HG03575 (cell line): Measurements from ENCODE around the gene PRUNE2.
"Not testable (repeated sequence)": the region's sequence is repeated elsewhere in the genome, so short reads cannot be mapped to it uniquely, and the experiment has no call there.

Experiments
- ATAC-seq: cut with Tn5 transposase; IDR thresholded peaks from one replicate; pipeline ENCODE4 v1.9.1; 2021; ENCODE audit not compliant: unreplicated experiment, insufficient number of reproducible peaks, low FRiP score; ENCODE audit errors: extremely low read depth

The PRUNE2 gene

DNA sequence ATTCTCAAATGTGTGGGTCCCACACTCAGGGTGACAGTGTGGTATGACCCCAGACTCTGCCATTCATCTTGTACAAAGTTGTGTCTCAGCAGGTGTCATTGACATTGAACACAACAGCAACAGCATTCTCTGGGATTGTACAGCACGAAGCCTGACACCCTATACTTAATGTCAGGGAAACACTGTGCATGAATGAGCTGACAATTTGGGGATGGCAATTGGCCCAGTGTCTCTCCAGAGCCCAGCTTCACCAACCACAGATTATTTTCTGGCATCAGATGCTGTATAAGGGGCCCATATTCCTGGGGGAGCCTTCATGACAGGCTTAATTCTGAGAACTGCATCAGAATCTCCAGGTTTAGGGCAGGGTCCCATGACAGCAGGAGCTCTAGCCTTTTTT lies 303.7 kb downstream of the PRUNE2 start:
- ATAC-seq = no peak

- ATAC-seq = no peak
Measured at GRCh38 chr9:76600007-76600615, 305.8 kb downstream of the PRUNE2 start.

GRCh38 chr9:76598981-76599380 lies 306.9 kb downstream of the PRUNE2 start:
- ATAC-seq = no peak

DNA sequence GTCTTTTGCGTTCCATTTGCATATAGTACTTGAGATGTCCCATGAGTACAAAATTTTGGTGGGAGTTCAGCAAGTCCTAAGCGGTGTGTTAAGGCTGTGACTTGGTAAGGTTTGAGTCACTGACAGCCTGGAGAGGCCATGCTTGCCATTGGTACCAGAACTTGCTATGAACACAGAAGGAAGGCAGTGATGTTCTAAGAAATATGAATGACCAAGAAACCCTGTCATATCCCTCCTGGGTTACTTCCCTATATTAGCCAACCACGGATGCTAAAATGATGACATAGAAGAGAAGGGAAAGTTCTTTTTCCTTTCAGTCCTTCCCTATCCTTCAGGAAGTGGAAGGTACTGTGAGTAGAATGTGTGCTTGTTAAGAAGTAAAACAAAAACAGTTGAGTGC lies 310.3 kb downstream of the PRUNE2 start:
- no peak for ATAC-seq

GRCh38 chr9:76594764-76595424 lies 311.0 kb downstream of the PRUNE2 start:
- no peak for ATAC-seq

DNA sequence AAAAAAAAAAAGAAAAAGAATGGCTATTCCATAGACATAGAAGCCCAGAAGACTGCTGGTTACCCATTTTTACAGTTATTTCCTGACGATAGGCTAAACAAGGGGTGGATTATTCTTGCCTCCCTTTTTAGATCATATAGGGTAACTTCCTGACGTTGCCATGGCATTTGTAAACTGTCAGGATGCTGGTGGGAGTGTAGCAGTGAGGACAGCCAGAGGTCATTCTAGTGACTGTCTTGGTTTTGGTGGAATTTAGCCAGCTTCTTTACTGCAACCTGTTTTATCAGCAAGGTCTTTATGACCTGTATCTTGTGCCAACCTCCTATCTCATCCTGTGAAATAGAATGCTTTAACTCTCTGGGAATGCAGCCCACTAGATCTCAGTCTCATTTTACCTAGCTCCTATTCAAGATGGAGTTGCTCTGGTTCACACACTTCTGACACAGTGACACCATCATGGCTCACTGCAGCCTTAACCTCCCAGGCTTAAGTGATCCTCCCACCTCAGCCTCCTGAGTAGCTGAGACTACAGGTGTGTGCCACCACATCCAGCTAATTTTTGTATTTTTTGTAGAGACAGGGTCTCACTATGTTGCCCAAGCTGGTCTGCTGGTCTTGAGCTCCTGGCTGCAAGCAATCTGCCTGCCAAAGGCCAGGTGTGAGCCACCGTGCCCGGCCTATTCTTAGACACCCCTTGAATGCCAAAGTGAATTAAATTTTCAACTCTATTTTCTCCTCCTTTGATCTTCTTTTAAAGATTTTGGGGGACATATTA lies 311.8 kb downstream of the PRUNE2 start:
- not testable (repeated sequence) for ATAC-seq

- ATAC-seq = no peak
Measured at GRCh38 chr9:76592974-76593347, 313.0 kb downstream of the PRUNE2 start.

GRCh38 chr9:76592091-76592973 lies 313.6 kb downstream of the PRUNE2 start:
- ATAC-seq = no peak

DNA sequence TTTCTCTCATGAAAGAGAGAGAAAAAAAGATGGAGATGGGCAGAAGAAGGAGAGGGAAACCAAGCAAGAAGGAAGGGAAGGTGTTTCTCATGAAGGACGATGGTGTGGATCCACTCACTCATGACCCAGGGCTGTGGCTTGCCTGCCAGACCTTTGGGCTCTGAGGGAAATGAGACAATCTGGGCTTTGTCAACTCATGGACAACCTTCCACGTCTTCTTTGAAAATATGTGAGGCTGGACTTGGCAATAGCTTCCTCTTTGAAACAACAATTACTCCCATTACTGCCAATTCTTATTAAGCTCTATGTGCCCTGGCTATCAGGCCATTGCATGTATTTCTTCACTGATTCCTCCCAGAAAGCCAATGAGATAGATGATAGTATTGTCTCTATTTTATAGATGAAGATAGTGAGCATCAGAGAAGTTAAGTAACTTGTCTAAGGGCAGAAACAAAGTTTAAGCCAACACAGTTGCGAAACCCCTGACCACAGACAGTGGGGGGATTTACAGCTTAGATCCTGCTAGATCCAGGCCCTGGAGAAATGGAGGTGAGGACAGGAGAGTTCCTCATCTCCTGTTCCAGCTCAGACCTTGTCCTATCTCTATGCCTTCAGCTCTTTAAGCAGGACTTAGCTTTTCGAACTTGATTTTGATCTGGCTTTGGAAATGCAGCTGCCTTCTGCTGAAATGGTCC lies 314.5 kb downstream of the PRUNE2 start:
- no peak for ATAC-seq

DNA sequence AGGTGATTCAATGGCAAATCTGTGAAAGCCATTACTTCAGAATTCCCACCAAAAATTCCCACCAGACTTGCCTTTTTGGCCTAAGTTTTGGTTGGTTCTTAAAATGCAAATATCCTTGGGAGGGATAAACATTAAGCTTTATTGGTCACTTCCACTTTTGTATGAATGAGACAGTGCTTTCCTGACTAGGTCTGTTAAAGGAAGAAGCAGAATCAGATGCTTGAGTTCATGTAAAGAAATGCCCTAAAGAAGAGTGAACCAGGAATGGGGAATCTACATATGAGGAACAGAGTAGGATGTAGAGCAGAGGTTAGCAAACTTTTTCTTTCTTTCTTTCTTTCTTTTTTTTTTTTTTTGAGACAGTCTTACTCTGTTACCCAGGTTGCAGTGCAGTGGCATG lies 317.6 kb downstream of the PRUNE2 start:
- no peak for ATAC-seq

GRCh38 chr9:76586390-76587314 lies 319.3 kb downstream of the PRUNE2 start:
- ATAC-seq = no peak

DNA sequence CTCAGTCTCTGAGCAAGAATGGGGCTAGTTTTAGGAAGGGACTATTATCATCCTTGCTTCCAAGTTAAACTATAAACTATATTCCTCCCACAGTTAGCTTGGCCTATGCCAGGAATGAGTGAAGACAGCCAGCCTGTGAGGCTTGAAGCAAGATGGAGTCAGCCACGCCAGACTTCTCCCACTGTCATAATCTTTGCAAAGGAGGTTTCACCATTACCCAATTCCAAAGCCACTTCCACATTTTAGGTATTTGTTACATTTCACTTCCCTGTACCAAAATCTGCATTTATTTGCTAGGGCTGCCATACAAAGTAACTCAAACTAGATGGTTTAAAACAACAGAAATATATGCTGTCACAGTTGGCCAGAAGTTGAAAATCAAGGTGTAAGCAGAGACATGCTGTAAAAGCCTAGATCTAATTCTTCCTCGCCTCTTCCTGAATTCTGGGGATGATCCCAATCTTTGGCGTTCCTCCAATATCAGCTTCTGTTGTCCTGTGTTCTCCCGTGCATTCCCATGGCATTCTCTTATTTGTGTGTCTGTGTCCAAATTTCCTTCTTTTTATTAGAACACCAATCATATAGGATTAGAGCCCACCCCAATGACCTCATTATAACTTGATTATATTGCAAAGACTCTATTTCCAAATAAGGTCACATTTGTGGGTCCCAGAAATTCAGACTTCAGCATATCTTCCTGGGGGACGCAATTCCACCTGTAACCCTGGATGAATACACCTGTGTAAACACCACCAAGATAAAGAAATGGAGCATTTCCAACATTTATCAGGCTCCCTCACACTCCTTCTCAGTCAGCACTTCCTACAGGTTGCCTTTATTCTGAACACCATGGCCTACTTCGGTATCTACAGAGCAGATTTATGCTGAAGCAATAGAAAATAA lies 320.2 kb downstream of the PRUNE2 start:
- ATAC-seq = no peak

DNA sequence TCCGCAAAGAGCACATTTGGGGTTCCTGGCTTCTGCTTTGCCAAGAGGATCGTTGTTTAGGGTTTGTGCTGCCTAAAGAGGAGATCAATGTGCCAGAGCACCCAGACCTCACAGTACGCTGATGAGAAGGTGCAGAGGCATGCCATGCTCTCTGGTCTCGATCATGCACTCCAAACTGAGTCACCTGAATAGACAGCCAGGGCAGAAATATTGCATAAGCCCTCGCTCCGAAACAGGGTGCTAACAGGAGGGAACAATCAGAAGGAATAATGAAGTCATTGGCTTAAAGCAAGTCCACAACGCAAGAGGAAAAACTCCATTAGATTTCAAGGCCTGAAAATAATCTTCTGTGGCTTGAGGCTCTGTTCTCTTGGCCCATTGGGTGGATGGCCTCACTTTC lies 322.7 kb downstream of the PRUNE2 start:
- ATAC-seq = no peak

GRCh38 chr9:76581731-76582130 lies 324.2 kb downstream of the PRUNE2 start:
- ATAC-seq = no peak

GRCh38 chr9:76580820-76581219 lies 325.1 kb downstream of the PRUNE2 start:
- no peak for ATAC-seq

- ATAC-seq = no peak
Measured at GRCh38 chr9:76580188-76580587, 325.7 kb downstream of the PRUNE2 start.

GRCh38 chr9:76576344-76576743 lies 329.6 kb downstream of the PRUNE2 start:
- peak; percentile 68 for ATAC-seq
